Measurements from ENCODE around the gene NKAIN4.

NKAIN4 gene

DNA sequence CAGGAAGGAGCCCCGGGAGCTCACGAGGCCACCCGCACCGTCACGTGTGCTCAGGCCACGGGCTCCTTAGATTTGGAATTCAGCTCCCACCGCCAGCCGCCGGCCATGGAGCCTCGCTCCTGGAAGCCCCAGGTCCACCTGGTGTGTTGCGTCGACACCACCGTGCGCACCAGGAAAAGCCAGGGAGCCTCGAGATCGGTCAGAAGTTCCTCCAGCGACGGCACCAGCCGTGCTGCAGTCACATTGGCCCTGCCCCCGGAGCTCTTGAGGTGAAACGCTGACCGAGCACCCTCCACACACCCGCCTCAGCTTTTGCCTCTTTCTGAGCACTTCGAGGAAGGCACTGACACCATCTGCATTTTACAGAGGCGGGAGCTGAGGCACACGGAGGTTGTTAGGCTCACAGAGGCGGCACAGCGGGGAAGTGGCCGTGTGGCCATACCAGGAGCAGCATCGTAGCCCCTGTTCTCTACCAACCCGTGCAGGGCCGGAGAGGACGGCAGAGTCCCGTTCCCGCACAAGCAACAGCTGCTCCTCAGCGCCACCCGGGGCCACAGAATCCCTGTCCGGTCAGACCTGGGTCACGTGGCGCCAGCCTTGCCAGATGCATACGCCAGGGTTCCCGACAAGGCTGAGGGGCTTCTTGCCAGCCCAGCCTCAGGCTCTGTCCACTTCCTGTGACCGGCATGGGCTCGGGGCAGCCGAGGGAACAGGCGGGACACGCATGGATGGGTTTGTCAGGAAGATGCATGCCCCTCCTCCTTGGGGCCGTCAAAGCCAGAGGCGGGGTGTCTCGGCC lies 7.6 kb downstream of the NKAIN4 start:
- no CpG with 5 or more reads among the region's 50 CpGs for WGBS (ENCODE audit: insufficient coverage, insufficient read length)
- Histone ChIP-seq H3K9me3 (ENCODE audit: control insufficient read depth, insufficient read depth, low read length) (no peaks in the 10 kb centered on the region), H3K36me3 (ENCODE audit: control insufficient read depth, insufficient read depth, low read length) (no peaks in the 10 kb centered on the region), H3K4me3 (ENCODE audit: low read length) (no peak overlapping the region), H3K4me1 (ENCODE audit: control insufficient read depth, insufficient read depth, low read length) (peaks cover 11% of the 10 kb centered on the region), H3K27ac (ENCODE audit: low read length) (no peak overlapping the region), H3K27me3 (ENCODE audit: control insufficient read depth, insufficient read depth, low read length) (no peaks in the 10 kb centered on the region)
- no peak for DNase-seq (ENCODE audit: low read depth, low spot score)

GRCh38 chr20:63244468-63244867 lies 9.8 kb downstream of the NKAIN4 start:
- H3K9me3 ChIP-seq (ENCODE audit: control insufficient read depth, insufficient read depth, low read length): no peaks in the 10 kb centered on the region
- no peak overlapping the region for H3K4me3 ChIP-seq (ENCODE audit: low read length)
- no peak for DNase-seq (ENCODE audit: low read depth, low spot score)
- no peak overlapping the region for H3K27ac ChIP-seq (ENCODE audit: low read length)
- WGBS (ENCODE audit: insufficient coverage, insufficient read length): no CpG with 5 or more reads among the region's 10 CpGs
- H3K27me3 ChIP-seq (ENCODE audit: control insufficient read depth, insufficient read depth, low read length): no peaks in the 10 kb centered on the region
- no peaks in the 10 kb centered on the region for H3K36me3 ChIP-seq (ENCODE audit: control insufficient read depth, insufficient read depth, low read length)
- peaks cover 11% of the 10 kb centered on the region for H3K4me1 ChIP-seq (ENCODE audit: control insufficient read depth, insufficient read depth, low read length)

- no peak for DNase-seq (ENCODE audit: low read depth, low spot score)
- Histone ChIP-seq H3K36me3 (ENCODE audit: control insufficient read depth, insufficient read depth, low read length) (no peaks in the 10 kb centered on the region), H3K9me3 (ENCODE audit: control insufficient read depth, insufficient read depth, low read length) (no peaks in the 10 kb centered on the region), H3K27me3 (ENCODE audit: control insufficient read depth, insufficient read depth, low read length) (no peaks in the 10 kb centered on the region), H3K4me3 (ENCODE audit: low read length) (no peak overlapping the region), H3K27ac (ENCODE audit: low read length) (no peak overlapping the region), H3K4me1 (ENCODE audit: control insufficient read depth, insufficient read depth, low read length) (peaks cover 11% of the 10 kb centered on the region)
- WGBS (ENCODE audit: insufficient coverage, insufficient read length): no CpG with 5 or more reads among the region's 25 CpGs
Observed at GRCh38 chr20:63243604-63244247, 10.5 kb downstream of the NKAIN4 start.

- WGBS (ENCODE audit: insufficient coverage, insufficient read length): no CpG with 5 or more reads among the region's 21 CpGs
- Histone ChIP-seq H3K4me1 (ENCODE audit: control insufficient read depth, insufficient read depth, low read length) (peaks cover 11% of the 10 kb centered on the region), H3K9me3 (ENCODE audit: control insufficient read depth, insufficient read depth, low read length) (no peaks in the 10 kb centered on the region), H3K27ac (ENCODE audit: low read length) (no peak overlapping the region), H3K36me3 (ENCODE audit: control insufficient read depth, insufficient read depth, low read length) (no peaks in the 10 kb centered on the region), H3K4me3 (ENCODE audit: low read length) (no peak overlapping the region), H3K27me3 (ENCODE audit: control insufficient read depth, insufficient read depth, low read length) (no peaks in the 10 kb centered on the region)
- no peak for DNase-seq (ENCODE audit: low read depth, low spot score)
Observed at GRCh38 chr20:63242736-63243135, 11.5 kb downstream of the NKAIN4 start.

DNA sequence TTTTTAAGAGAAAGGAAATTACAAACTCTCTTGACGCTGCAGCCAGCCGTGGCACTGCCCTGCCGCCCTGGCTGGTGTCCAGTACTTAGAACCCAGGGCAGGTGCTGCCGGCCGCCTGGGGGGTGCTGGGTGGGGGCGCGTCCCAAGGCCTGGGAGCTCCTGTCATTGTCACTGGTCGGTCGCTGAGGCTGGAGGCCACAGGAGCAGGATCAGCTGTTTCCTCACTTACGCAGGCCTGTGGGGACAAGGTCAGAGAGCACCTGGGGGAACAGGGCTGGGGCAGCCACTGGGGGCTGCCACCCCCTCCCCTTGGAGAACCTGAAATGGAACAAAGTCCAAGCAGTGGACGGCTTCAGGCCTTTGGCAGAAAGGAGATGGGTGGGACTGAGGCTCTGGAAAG lies 13.0 kb downstream of the NKAIN4 start:
- H3K27me3 ChIP-seq (ENCODE audit: control insufficient read depth, insufficient read depth, low read length): no peaks in the 10 kb centered on the region
- no peaks in the 10 kb centered on the region for H3K4me1 ChIP-seq (ENCODE audit: control insufficient read depth, insufficient read depth, low read length)
- no peak overlapping the region for H3K27ac ChIP-seq (ENCODE audit: low read length)
- no peak for DNase-seq (ENCODE audit: low read depth, low spot score)
- no peaks in the 10 kb centered on the region for H3K9me3 ChIP-seq (ENCODE audit: control insufficient read depth, insufficient read depth, low read length)
- H3K36me3 ChIP-seq (ENCODE audit: control insufficient read depth, insufficient read depth, low read length): no peaks in the 10 kb centered on the region
- no CpG with 5 or more reads among the region's 11 CpGs for WGBS (ENCODE audit: insufficient coverage, insufficient read length)
- H3K4me3 ChIP-seq (ENCODE audit: low read length): no peak overlapping the region

DNA sequence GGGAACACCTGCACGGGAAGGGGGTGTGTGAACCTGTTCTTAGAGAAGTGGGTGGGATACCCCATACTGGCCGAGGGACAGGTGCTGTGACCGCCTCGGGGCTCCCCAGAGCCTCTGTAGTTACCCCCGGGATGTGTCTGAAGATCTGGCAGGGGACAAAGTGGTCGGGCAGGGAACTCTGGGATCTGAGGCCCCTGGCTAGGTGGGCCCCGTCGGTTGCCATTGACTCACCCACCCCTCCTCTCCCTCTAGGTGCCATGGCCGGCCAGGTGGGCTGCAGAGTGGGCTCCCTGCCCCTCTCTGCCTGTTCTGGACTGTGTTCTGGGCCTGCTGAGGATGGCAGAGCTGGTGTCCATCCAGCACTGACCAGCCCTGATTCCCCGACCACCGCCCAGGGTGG lies 14.3 kb downstream of the NKAIN4 start:
- no peaks in the 10 kb centered on the region for H3K9me3 ChIP-seq (ENCODE audit: control insufficient read depth, insufficient read depth, low read length)
- peaks cover 4% of the 10 kb centered on the region for H3K4me1 ChIP-seq (ENCODE audit: control insufficient read depth, insufficient read depth, low read length)
- H3K4me3 ChIP-seq (ENCODE audit: low read length): no peak overlapping the region
- WGBS (ENCODE audit: insufficient coverage, insufficient read length): no CpG with 5 or more reads among the region's 11 CpGs
- no peak overlapping the region for H3K27ac ChIP-seq (ENCODE audit: low read length)
- no peaks in the 10 kb centered on the region for H3K36me3 ChIP-seq (ENCODE audit: control insufficient read depth, insufficient read depth, low read length)
- DNase-seq (ENCODE audit: low read depth, low spot score): no peak
- H3K27me3 ChIP-seq (ENCODE audit: control insufficient read depth, insufficient read depth, low read length): no peaks in the 10 kb centered on the region

GRCh38 chr20:63239431-63239830 lies 14.8 kb downstream of the NKAIN4 start:
- WGBS (ENCODE audit: insufficient coverage, insufficient read length): no CpG with 5 or more reads among the region's 30 CpGs
- DNase-seq (ENCODE audit: low read depth, low spot score): no peak
- Histone ChIP-seq H3K9me3 (ENCODE audit: control insufficient read depth, insufficient read depth, low read length) (no peaks in the 10 kb centered on the region), H3K27me3 (ENCODE audit: control insufficient read depth, insufficient read depth, low read length) (no peaks in the 10 kb centered on the region), H3K4me3 (ENCODE audit: low read length) (no peak overlapping the region), H3K36me3 (ENCODE audit: control insufficient read depth, insufficient read depth, low read length) (no peaks in the 10 kb centered on the region), H3K27ac (ENCODE audit: low read length) (no peak overlapping the region), H3K4me1 (ENCODE audit: control insufficient read depth, insufficient read depth, low read length) (peaks cover 4% of the 10 kb centered on the region)

DNA sequence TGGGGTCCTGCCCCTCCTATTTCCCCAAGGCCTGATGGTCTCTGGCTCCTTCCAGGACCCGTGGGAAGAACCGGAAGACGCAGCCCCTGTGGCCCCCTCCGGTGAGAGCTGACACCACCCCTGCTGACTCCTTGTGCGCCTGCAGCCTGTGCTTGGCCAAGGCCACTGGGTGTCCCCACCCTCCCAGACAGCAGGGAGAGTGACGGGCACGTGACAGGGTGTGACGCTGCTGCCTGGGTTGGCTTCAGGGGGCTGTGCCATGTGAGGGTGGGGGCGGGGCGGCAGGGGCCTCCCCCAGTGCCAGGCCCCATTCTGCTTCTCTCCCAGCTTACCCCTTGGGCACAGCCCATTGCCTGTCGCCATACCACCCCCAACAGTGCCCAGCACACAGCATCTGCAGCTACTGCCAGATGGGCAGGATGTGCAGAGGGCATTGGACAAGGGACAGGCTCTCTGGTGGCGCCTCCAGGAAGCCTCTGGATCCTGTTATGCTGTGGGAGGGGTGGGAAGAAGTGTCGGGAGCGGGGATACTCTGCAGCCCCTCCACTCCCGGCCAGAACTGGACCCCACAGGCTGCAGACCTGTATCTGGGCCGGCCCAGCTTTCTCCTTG lies 15.6 kb downstream of the NKAIN4 start:
- Histone ChIP-seq H3K4me3 (ENCODE audit: low read length) (no peak overlapping the region), H3K36me3 (ENCODE audit: control insufficient read depth, insufficient read depth, low read length) (no peaks in the 10 kb centered on the region), H3K27ac (ENCODE audit: low read length) (no peak overlapping the region), H3K4me1 (ENCODE audit: control insufficient read depth, insufficient read depth, low read length) (peaks cover 4% of the 10 kb centered on the region), H3K27me3 (ENCODE audit: control insufficient read depth, insufficient read depth, low read length) (no peaks in the 10 kb centered on the region), H3K9me3 (ENCODE audit: control insufficient read depth, insufficient read depth, low read length) (no peaks in the 10 kb centered on the region)
- WGBS (ENCODE audit: insufficient coverage, insufficient read length): no CpG with 5 or more reads among the region's 16 CpGs
- no peak for DNase-seq (ENCODE audit: low read depth, low spot score)

DNA sequence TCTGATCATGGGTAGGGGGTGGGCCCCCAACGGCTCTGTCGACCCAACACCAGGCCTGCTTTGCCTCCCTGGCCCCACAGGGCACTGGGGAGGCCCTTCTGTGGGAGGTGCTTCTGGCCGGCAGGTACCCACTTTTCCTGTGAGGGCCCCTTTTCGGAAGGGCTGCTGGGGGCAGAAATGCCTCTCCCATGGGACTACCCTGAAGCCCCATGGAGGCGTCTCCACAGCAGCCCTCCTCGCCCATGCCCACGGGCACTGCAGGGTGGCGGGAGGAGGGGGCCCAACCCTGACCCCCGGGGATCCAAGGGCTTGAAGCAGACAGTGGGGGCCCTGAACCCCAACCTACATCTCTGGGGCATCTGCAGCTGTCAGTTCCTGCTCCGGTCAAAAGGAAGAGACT lies 16.2 kb downstream of the NKAIN4 start:
- no peaks in the 10 kb centered on the region for H3K36me3 ChIP-seq (ENCODE audit: control insufficient read depth, insufficient read depth, low read length)
- no peak for DNase-seq (ENCODE audit: low read depth, low spot score)
- H3K27me3 ChIP-seq (ENCODE audit: control insufficient read depth, insufficient read depth, low read length): no peaks in the 10 kb centered on the region
- peaks cover 4% of the 10 kb centered on the region for H3K4me1 ChIP-seq (ENCODE audit: control insufficient read depth, insufficient read depth, low read length)
- no peak overlapping the region for H3K4me3 ChIP-seq (ENCODE audit: low read length)
- H3K9me3 ChIP-seq (ENCODE audit: control insufficient read depth, insufficient read depth, low read length): no peaks in the 10 kb centered on the region
- WGBS (ENCODE audit: insufficient coverage, insufficient read length): no CpG with 5 or more reads among the region's 10 CpGs
- no peak overlapping the region for H3K27ac ChIP-seq (ENCODE audit: low read length)

DNA sequence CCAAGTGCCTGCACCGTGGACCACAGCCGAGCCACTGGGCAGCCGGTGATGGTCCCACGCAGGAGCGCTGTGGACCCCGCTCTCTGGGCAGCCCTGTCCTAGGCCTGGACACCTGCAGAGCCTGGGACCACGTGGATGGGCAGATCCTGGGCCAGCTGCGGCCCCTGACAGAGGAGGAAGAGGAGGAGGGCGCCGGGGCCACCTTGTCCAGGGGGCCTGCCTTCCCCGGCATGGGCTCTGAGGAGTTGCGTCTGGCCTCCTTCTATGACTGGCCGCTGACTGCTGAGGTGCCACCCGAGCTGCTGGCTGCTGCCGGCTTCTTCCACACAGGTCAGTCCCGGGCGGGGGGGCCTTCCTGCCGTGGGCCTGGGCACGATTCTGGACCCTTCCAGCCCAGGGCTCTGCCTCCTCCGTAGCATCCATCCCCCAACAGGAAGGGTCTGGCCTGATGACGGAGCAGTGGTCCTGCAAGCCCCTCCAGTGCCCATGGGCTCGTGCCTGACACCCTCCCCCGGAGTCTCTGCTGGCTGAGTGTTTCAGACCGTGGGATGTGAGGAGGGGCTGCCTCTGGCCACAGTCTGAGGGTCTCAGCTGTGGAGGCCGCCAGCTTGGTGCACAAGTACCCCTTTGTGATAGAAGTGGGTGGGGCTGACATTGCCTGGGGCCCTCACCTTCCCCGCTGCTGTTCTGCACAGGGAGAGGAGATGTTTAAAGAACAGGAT lies 18.0 kb downstream of the NKAIN4 start:
- no peak for DNase-seq (ENCODE audit: low read depth, low spot score)
- Histone ChIP-seq H3K36me3 (ENCODE audit: control insufficient read depth, insufficient read depth, low read length) (no peaks in the 10 kb centered on the region), H3K9me3 (ENCODE audit: control insufficient read depth, insufficient read depth, low read length) (no peaks in the 10 kb centered on the region), H3K27me3 (ENCODE audit: control insufficient read depth, insufficient read depth, low read length) (no peaks in the 10 kb centered on the region), H3K27ac (ENCODE audit: low read length) (no peak overlapping the region), H3K4me3 (ENCODE audit: low read length) (no peak overlapping the region), H3K4me1 (ENCODE audit: control insufficient read depth, insufficient read depth, low read length) (peaks cover 4% of the 10 kb centered on the region)
- no CpG with 5 or more reads among the region's 26 CpGs for WGBS (ENCODE audit: insufficient coverage, insufficient read length)

All from iPS DF 6.9 (cell line).